H1 (cell line): ENCODE results near the gene PRPH2. TPM values are rescaled to one million over a fixed set of nuclear protein-coding genes. Genes with fewer than 3 reads are reported as not detected.

ENCODE experiments used
- CTCF ChIA-PET: fragments of 300-600 bp; sonication (Branson Sonifier 250); formaldehyde crosslinking; loops from one replicate; lab custom pipeline; 2021; ENCODE audit not compliant: partially characterized antibody; lab: Charles Lee
- POLR2A ChIA-PET: fragments of 300-600 bp; sonication (Branson Sonifier 250); formaldehyde crosslinking; loops from one replicate; lab custom pipeline; 2021; ENCODE audit warnings: inconsistent platforms; ENCODE audit not compliant: partially characterized antibody; lab: Charles Lee
- DNase-seq, 2 experiments: peaks; one replicate each; pipeline versions ENCODE4 v3.0.0 to v3.0.0-alpha.2; 2010 to 2022; ENCODE audit warnings: low spot score in 2 of 2, low read depth in 1 of 2, mixed read lengths in 1 of 2
- FAIRE-seq: peaks from 2 replicates; lab custom pipeline; 2011; peaks lifted over from hg19 to GRCh38; lab: Jason Lieb, UNC
- H2AFZ ChIP-seq: 2 replicates; pipeline ENCODE4 v1.8.1; 2012; ENCODE audit warnings: low read length, inconsistent platforms
- H2AK5ac ChIP-seq: 2 replicates; pipeline ENCODE4 v1.6.1; 2013; ENCODE audit warnings: low read depth, low read length
- H2BK120ac ChIP-seq: replicated peaks from 2 replicates; pipeline ENCODE3; 2013; ENCODE audit warnings: low read depth, low read length, inconsistent platforms
- H2BK12ac ChIP-seq: 2 replicates; pipeline ENCODE4 v1.6.1; 2013; ENCODE audit warnings: low read depth, low read length
- H2BK15ac ChIP-seq: 2 replicates; pipeline ENCODE4 v1.6.1; 2013; ENCODE audit warnings: low read length
- H2BK20ac ChIP-seq: 2 replicates; pipeline ENCODE4 v1.6.1; 2013; ENCODE audit warnings: low read length
- H2BK5ac ChIP-seq: 2 replicates; pipeline ENCODE4 v1.6.1; 2013; ENCODE audit warnings: low read depth, low read length
- H3K14ac ChIP-seq: 2 replicates; pipeline ENCODE4 v1.6.1; 2013; ENCODE audit warnings: inconsistent platforms; ENCODE audit not compliant: insufficient read length
- H3K18ac ChIP-seq: 2 replicates; pipeline ENCODE4 v1.6.1; 2013; ENCODE audit warnings: low read length; ENCODE audit errors: extremely low read depth
- H3K23ac ChIP-seq: 2 replicates; pipeline ENCODE4 v1.6.1; 2013; ENCODE audit warnings: inconsistent platforms; ENCODE audit not compliant: insufficient read length
- H3K23me2 ChIP-seq: 2 replicates; pipeline ENCODE4 v1.6.1; 2013; ENCODE audit warnings: low read depth, low read length
- H3K27ac ChIP-seq: 2 replicates; pipeline ENCODE4 v1.6.1; 2011; ENCODE audit warnings: low read depth, low read length, inconsistent platforms
- H3K27me3 ChIP-seq, 4 experiments: replicated peaks in 1 of 4; 1 replicate in 1 of 4; 2 replicates in 3 of 4; pipeline versions ENCODE4 v1.6.1 to v1.8.1; 2011 to 2013; ENCODE audit warnings: low read length in 3 of 4, mild to moderate bottlenecking in 3 of 4, inconsistent platforms in 2 of 4, mixed read lengths in 2 of 4, moderate library complexity in 1 of 4; ENCODE audit not compliant: control insufficient read depth in 3 of 4, insufficient read depth in 3 of 4; ENCODE audit errors: extremely low read depth in 1 of 4
- H3K36me3 ChIP-seq, 4 experiments: 2 replicates each; pipeline versions ENCODE4 v1.6.1 to v1.8.1; 2011 to 2013; ENCODE audit warnings: mild to moderate bottlenecking in 4 of 4, low read length in 3 of 4, moderate library complexity in 2 of 4, control low read depth in 1 of 4, inconsistent platforms in 1 of 4; ENCODE audit not compliant: insufficient read depth in 4 of 4, control insufficient read depth in 2 of 4
- H3K4ac ChIP-seq: replicated peaks from 2 replicates; pipeline ENCODE3; 2013; ENCODE audit warnings: low read length, low read depth, mixed read lengths, inconsistent platforms; ENCODE audit not compliant: insufficient read length
- H3K4me1 ChIP-seq, 4 experiments: replicated peaks in 1 of 4; 1 replicate in 1 of 4; 2 replicates in 3 of 4; pipeline versions ENCODE4 v1.6.1 to v1.8.1; 2011 to 2013; ENCODE audit warnings: low read length in 3 of 4, inconsistent platforms in 2 of 4, mixed read lengths in 1 of 4; ENCODE audit not compliant: insufficient read depth in 4 of 4, control insufficient read depth in 3 of 4
- H3K4me2 ChIP-seq, 2 experiments: 2 replicates each; pipeline versions ENCODE4 v1.6.1 to v1.8.1; 2011 to 2013; ENCODE audit warnings: low read depth in 2 of 2, low read length in 2 of 2, control low read depth in 1 of 2, inconsistent platforms in 1 of 2, mild to moderate bottlenecking in 1 of 2; ENCODE audit not compliant: insufficient read depth in 1 of 2
- H3K4me3 ChIP-seq, 4 experiments: fragments of 200-600, 300-600 bp in 1 of 4; sonication (generic), shearing (Covaris generic), sonication (Bioruptor Twin) in 1 of 4; 2 replicates each; pipeline versions ENCODE4 v1.5.1 to v1.8.1; 2011 to 2016; ENCODE audit warnings: low read length in 4 of 4, low read depth in 3 of 4, control low read depth in 2 of 4, inconsistent platforms in 2 of 4, mild to moderate bottlenecking in 2 of 4, mixed read lengths in 1 of 4, moderate library complexity in 1 of 4; ENCODE audit not compliant: insufficient read depth in 2 of 4; ENCODE audit errors: extremely low read depth in 1 of 4
- H3K56ac ChIP-seq: replicated peaks from 2 replicates; pipeline ENCODE3; 2013; ENCODE audit warnings: low read depth, mild to moderate bottlenecking, mixed read lengths, low read length, inconsistent platforms; ENCODE audit not compliant: insufficient read length
- H3K79me1 ChIP-seq: 2 replicates; pipeline ENCODE4 v1.6.1; 2013; ENCODE audit warnings: low read depth, low read length, control low read depth
- H3K79me2 ChIP-seq, 2 experiments: 2 replicates each; pipeline versions ENCODE4 v1.6.1 to v1.8.1; 2012 to 2013; ENCODE audit warnings: low read length in 2 of 2, mild to moderate bottlenecking in 2 of 2, inconsistent platforms in 1 of 2; ENCODE audit not compliant: insufficient read depth in 2 of 2, control insufficient read depth in 1 of 2
- H3K9ac ChIP-seq, 4 experiments: replicated peaks in 1 of 4; 1 replicate in 1 of 4; 2 replicates in 3 of 4; pipeline versions ENCODE4 v1.6.1 to v1.8.1; 2011 to 2013; ENCODE audit warnings: low read depth in 3 of 4, low read length in 3 of 4, control low read depth in 2 of 4, mild to moderate bottlenecking in 2 of 4, moderate library complexity in 2 of 4, inconsistent platforms in 1 of 4; ENCODE audit errors: extremely low read depth in 1 of 4
- H3K9me3 ChIP-seq, 2 experiments: 2 replicates each; pipeline versions ENCODE4 v1.6.1 to v1.8.1; 2012 to 2013; ENCODE audit warnings: mild to moderate bottlenecking in 2 of 2, moderate library complexity in 2 of 2, control low read depth in 1 of 2, inconsistent platforms in 1 of 2, low read depth in 1 of 2, low read length in 1 of 2, mixed read lengths in 1 of 2; ENCODE audit not compliant: insufficient read depth in 2 of 2
- H4K20me1 ChIP-seq, 2 experiments: replicated peaks in 1 of 2; 2 replicates each; pipeline versions ENCODE3 to v1.8.1; 2011 to 2013; ENCODE audit warnings: inconsistent platforms in 2 of 2, low read length in 2 of 2, mild to moderate bottlenecking in 1 of 2; ENCODE audit not compliant: insufficient read depth in 2 of 2, control insufficient read depth in 1 of 2
- H4K5ac ChIP-seq: 2 replicates; pipeline ENCODE4 v1.6.1; 2013; ENCODE audit warnings: low read length, low read depth, mixed read lengths, inconsistent platforms; ENCODE audit not compliant: insufficient read length
- H4K8ac ChIP-seq: 2 replicates; pipeline ENCODE4 v1.8.0; 2013; ENCODE audit warnings: mild to moderate bottlenecking, moderate library complexity, low read length, inconsistent platforms; ENCODE audit not compliant: insufficient read depth; ENCODE audit errors: extremely low read depth
- H4K91ac ChIP-seq: replicated peaks from 2 replicates; pipeline ENCODE3; 2013; ENCODE audit warnings: low read length, mixed read lengths, inconsistent platforms; ENCODE audit not compliant: insufficient read length
- ASH2L ChIP-seq: fragments of 200-600, 300-600 bp; sonication (generic); IDR thresholded peaks from one replicate; pipeline ENCODE4 v1.7.1; 2017; ENCODE audit warnings: low read length
- BCL11A ChIP-seq, 2 experiments: IDR thresholded peaks; one replicate each; pipeline ENCODE4 v1.6.1; 2011; ENCODE audit warnings: low read depth in 2 of 2, low read length in 2 of 2, mild to moderate bottlenecking in 2 of 2
- FOSL1 ChIP-seq: IDR thresholded peaks from 2 replicates; pipeline ENCODE4 v1.6.1; 2011; ENCODE audit warnings: mild to moderate bottlenecking, low read depth, low read length, moderate library complexity; ENCODE audit not compliant: insufficient read depth
- JUN ChIP-seq: IDR thresholded peaks from 2 replicates; pipeline ENCODE4 v1.6.1; 2011; ENCODE audit warnings: low read depth, mild to moderate bottlenecking, improper control_type of control experiment, low read length
- MAFK ChIP-seq: IDR thresholded peaks from 2 replicates; pipeline ENCODE4 v1.6.1; 2012; ENCODE audit warnings: low read depth, mild to moderate bottlenecking, improper control_type of control experiment, low read length
- NANOG ChIP-seq: IDR thresholded peaks from 2 replicates; pipeline ENCODE4 v1.6.1; 2011; ENCODE audit warnings: low read length, low read depth, mild to moderate bottlenecking, inconsistent platforms; ENCODE audit not compliant: insufficient read depth, poor library complexity, severe bottlenecking
- POLR2A ChIP-seq, 2 experiments: IDR thresholded peaks; 1 replicate in 1 of 2; 2 replicates in 1 of 2; pipeline ENCODE4 v1.6.1; 2011; ENCODE audit warnings: low read depth in 2 of 2, low read length in 2 of 2, mild to moderate bottlenecking in 2 of 2; ENCODE audit errors: control extremely low read depth in 1 of 2
- POLR2AphosphoS5 ChIP-seq: IDR thresholded peaks from 2 replicates; pipeline ENCODE4 v1.6.1; 2011; ENCODE audit warnings: low read depth, low read length
- RFX5 ChIP-seq: IDR thresholded peaks from 2 replicates; pipeline ENCODE4 v1.6.1; 2011; ENCODE audit warnings: low read depth, low read length, improper control_type of control experiment, borderline replicate concordance
- SRF ChIP-seq: IDR thresholded peaks from 2 replicates; pipeline ENCODE4 v1.6.1; 2011; ENCODE audit warnings: mild to moderate bottlenecking, low read depth, low read length, moderate library complexity
- WGBS, 2 experiments: shearing (Covaris generic) in 1 of 2; methylation state at CpG; one replicate each; pipeline versions ENCODE4 v1.1.6 to v1.1.7; 2013 to 2015; ENCODE audit warnings: low lambda C conversion rate in 2 of 2, mixed read lengths in 2 of 2, inconsistent platforms in 1 of 2, low coverage in 1 of 2, missing lambda C conversion rate in 1 of 2; ENCODE audit not compliant: insufficient replicate concordance in 2 of 2, insufficient coverage in 1 of 2, insufficient read length in 1 of 2; ENCODE audit errors: extremely low coverage in 1 of 2, missing lambda C conversion rate in 1 of 2; 5-methylcytosine and 5-hydroxymethylcytosine counted together
- polyA plus RNA-seq, 7 experiments: library from polyadenylated mRNA; depleted of rRNA in 3 of 7; stranded (reverse) in 5 of 7; unstranded in 2 of 7; fragments of >200 nt in 5 of 7; fragments of 200-250 nt in 2 of 7; gene quantifications; 1 replicate in 5 of 7; 2 replicates in 1 of 7; 4 replicates in 1 of 7; pipeline versions ENCODE4 v1.2.1 to v1.2.3, GENCODE V29; 2011 to 2013; ENCODE audit warnings: missing spikeins in 2 of 7, mixed read lengths in 2 of 7
- total RNA-seq: library from RNA; stranded (reverse); fragmentation: NEBNext Ultra II Directional; extraction: Animal tissue kit (Norgen Biotek cat#: 25700); gene quantifications from 2 replicates; pipeline ENCODE4 v1.2.1, GENCODE V29; 2021
- TF ChIP-seq, protein P1 (sequence below), 3 experiments: IDR thresholded peaks; 1 replicate in 2 of 3; 2 replicates in 1 of 3; pipeline versions ENCODE4 v1.5.1 to v1.6.1; 2011; ENCODE audit warnings: low read length in 3 of 3, mild to moderate bottlenecking in 3 of 3, inconsistent platforms in 2 of 3, low read depth in 1 of 3, moderate library complexity in 1 of 3; ENCODE audit not compliant: insufficient read depth in 1 of 3; ENCODE audit errors: control extremely low read depth in 1 of 3
- TF ChIP-seq, protein P2 (sequence below): IDR thresholded peaks from 2 replicates; pipeline ENCODE4 v1.6.1; 2012; ENCODE audit warnings: inconsistent platforms

Gene PRPH2
- total and polyA plus RNA-seq, 2 of the 8 experiments (the other 6 are each of a cell fraction or from before 2014, with no cell fraction given): 0.23 to 0.65 TPM

DNA sequence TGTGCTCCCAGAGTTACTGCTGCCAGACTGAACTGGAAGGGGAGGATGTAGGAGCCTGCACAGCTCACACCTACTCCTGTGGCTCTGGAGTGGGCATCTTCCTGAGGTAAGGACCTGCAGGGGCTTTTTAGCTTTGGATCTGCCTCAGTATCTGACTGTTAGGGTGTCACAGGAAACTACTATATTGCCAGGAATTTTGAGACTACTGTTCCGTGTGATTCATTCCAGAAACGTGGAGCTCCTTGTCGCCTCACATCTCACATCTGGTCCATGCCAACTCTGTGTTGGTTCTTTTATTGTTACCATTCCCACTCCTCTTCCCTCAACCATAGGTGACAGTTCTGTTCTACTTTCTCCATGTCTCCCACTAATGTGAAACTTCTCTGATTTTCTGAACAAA is 34.1 kb downstream of the PRPH2 start:
- H3K79me1 ChIP-seq: no peaks in the 10 kb centered on the region
- DNase-seq (no peak), FAIRE-seq (no peak)
- H2BK120ac ChIP-seq: no peak overlapping the region
- H3K9me3 ChIP-seq: peaks cover 0 to 10% of the 10 kb centered on the region in 2 experiments; a peak in 1 of 4 replicates
- H3K4ac ChIP-seq: no peak overlapping the region
- no peak overlapping the region for H4K8ac ChIP-seq
- H4K5ac ChIP-seq: no peak overlapping the region
- no peak overlapping the region for H2BK20ac ChIP-seq
- no peak overlapping the region for H3K23ac ChIP-seq
- ChIA-PET POLR2A (no interaction called here), CTCF (interaction anchor here (0.6 to 2.4 kb wide), 6 partner anchors 18 to 102 kb away, joined by 3 to 9 read pairs (median 3); no protein-coding TSS in a partner anchor)
- no peak overlapping the region for H3K4me2 ChIP-seq
- no peak overlapping the region for H2AK5ac ChIP-seq
- H3K23me2 ChIP-seq: no peaks in the 10 kb centered on the region
- no peak overlapping the region for H3K14ac ChIP-seq
- H2AFZ ChIP-seq: no peak overlapping the region
- no peaks in the 10 kb centered on the region for H3K79me2 ChIP-seq
- no peak overlapping the region for H3K56ac ChIP-seq
- H3K27me3 ChIP-seq: no peaks in the 10 kb centered on the region
- no peak overlapping the region for H4K91ac ChIP-seq
- H4K20me1 ChIP-seq: no peaks in the 10 kb centered on the region
- no peak overlapping the region for H3K27ac ChIP-seq
- no peaks in the 10 kb centered on the region for H3K4me1 ChIP-seq
- WGBS, 2 experiments: 94% methylated on average over 3 of the region's 3 CpGs; no CpG with 5 or more reads in 1 of the 2 experiments
- H2BK5ac ChIP-seq: no peak overlapping the region
- H3K36me3 ChIP-seq: peaks cover 9 to 65% (median 49%) of the 10 kb centered on the region in 4 experiments; a peak in 7 of 8 replicates
- H2BK15ac ChIP-seq: no peak overlapping the region
- H3K9ac ChIP-seq: no peak overlapping the region
- no peak overlapping the region for H2BK12ac ChIP-seq
- no peak overlapping the region for H3K18ac ChIP-seq
- no peak overlapping the region for H3K4me3 ChIP-seq
- TF ChIP-seq ASH2L (no peak), RFX5 (no peak), POLR2AphosphoS5 (no peak), BCL11A (IDR thresholded peaks at IDR 0.05; ENCODE audit: low read depth in 2 of 2, low read length in 2 of 2) (no peak), NANOG (no peak), MAFK (no peak), FOSL1 (no peak), POLR2A (IDR thresholded peaks at IDR 0.05; ENCODE audit: control extremely low read depth in 1 of 2, low read depth in 2 of 2, low read length in 2 of 2) (no peak), JUN (no peak), SRF (no peak)
- TF ChIP-seq, protein P1, sequence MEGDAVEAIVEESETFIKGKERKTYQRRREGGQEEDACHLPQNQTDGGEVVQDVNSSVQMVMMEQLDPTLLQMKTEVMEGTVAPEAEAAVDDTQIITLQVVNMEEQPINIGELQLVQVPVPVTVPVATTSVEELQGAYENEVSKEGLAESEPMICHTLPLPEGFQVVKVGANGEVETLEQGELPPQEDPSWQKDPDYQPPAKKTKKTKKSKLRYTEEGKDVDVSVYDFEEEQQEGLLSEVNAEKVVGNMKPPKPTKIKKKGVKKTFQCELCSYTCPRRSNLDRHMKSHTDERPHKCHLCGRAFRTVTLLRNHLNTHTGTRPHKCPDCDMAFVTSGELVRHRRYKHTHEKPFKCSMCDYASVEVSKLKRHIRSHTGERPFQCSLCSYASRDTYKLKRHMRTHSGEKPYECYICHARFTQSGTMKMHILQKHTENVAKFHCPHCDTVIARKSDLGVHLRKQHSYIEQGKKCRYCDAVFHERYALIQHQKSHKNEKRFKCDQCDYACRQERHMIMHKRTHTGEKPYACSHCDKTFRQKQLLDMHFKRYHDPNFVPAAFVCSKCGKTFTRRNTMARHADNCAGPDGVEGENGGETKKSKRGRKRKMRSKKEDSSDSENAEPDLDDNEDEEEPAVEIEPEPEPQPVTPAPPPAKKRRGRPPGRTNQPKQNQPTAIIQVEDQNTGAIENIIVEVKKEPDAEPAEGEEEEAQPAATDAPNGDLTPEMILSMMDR (IDR thresholded peaks at IDR 0.05; ENCODE audit: control extremely low read depth in 1 of 3, insufficient read depth in 1 of 3, low read depth in 1 of 3, low read length in 3 of 3): no peak
- TF ChIP-seq, protein P2, sequence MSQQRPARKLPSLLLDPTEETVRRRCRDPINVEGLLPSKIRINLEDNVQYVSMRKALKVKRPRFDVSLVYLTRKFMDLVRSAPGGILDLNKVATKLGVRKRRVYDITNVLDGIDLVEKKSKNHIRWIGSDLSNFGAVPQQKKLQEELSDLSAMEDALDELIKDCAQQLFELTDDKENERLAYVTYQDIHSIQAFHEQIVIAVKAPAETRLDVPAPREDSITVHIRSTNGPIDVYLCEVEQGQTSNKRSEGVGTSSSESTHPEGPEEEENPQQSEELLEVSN: no peak
